ENCODE results near the gene PFDN4. TPM values are rescaled to one million over a fixed set of nuclear protein-coding genes. Genes with fewer than 3 reads are reported as not detected.
"Not testable (repeated sequence)": the region's sequence is repeated elsewhere in the genome, so short reads cannot be mapped to it uniquely, and the experiment has no call there.

The PFDN4 gene
- total RNA-seq, 1 donor from 2014 or later = 28.4 TPM

DNA sequence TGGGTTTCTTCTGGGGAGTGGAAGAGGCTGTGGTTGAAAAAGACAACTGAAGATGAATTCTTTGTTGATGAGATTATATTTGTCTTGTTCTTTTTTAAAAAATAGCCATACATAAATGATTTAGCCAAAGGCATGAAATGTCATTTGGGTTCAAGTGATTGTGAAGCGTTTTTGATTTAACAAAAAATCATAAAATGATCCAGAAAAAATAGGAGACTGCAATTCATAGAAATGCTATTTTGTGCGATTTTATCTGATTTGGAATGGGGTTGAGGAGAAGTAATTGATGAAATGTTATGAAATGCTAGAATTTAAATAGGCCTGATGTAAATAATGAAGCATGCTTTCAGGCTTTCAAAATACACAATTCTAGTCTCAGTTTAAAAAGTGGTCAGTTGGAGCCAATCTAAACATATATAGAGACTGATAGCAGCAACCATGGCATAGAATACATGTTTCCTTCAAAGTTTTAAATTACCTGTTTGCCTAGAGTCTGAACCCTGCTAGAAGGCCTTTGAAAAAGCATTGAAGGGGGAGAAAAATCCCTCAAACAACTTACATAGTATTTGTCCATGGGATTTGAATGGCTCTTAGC lies 21.8 kb downstream of the PFDN4 start:
- Mint-ChIP-seq H3K36me3 (no peaks in the 10 kb centered on the region), H3K9me3 (peaks cover 4% of the 10 kb centered on the region), H3K27ac (no peak overlapping the region), H3K27me3 (no peaks in the 10 kb centered on the region), H3K4me3 (no peak overlapping the region), H3K4me1 (ENCODE audit: unreplicated experiment) (peaks cover 4% of the 10 kb centered on the region)
- TF ChIP-seq, protein P1, sequence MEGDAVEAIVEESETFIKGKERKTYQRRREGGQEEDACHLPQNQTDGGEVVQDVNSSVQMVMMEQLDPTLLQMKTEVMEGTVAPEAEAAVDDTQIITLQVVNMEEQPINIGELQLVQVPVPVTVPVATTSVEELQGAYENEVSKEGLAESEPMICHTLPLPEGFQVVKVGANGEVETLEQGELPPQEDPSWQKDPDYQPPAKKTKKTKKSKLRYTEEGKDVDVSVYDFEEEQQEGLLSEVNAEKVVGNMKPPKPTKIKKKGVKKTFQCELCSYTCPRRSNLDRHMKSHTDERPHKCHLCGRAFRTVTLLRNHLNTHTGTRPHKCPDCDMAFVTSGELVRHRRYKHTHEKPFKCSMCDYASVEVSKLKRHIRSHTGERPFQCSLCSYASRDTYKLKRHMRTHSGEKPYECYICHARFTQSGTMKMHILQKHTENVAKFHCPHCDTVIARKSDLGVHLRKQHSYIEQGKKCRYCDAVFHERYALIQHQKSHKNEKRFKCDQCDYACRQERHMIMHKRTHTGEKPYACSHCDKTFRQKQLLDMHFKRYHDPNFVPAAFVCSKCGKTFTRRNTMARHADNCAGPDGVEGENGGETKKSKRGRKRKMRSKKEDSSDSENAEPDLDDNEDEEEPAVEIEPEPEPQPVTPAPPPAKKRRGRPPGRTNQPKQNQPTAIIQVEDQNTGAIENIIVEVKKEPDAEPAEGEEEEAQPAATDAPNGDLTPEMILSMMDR (conservative IDR thresholded peaks at IDR 0.05) = no peak
- no peak for DNase-seq (ENCODE audit: extremely low spot score, unreplicated experiment)

DNA sequence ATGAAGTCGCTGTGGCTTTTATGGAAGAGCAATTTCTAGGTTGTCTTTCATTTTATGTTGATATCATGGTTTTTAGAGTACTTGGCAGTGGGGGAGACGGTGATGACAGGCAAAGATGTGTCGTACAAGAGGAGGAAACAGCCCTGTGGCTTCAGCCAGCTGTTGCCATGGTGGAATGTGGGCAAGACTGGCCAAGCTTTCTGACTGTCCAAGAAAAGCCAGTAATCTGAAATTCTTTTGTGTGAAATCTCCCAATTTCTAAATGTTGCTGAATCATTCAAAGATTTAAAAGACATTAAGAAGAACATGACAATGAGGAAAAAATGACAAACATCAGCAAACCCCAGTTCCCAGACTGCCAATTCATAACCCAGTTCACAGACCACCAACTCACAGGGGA lies 23.1 kb downstream of the PFDN4 start:
- no peaks in the 10 kb centered on the region for H3K27me3 Mint-ChIP-seq
- TF ChIP-seq, protein P1 (conservative IDR thresholded peaks at IDR 0.05) = no peak
- H3K27ac Mint-ChIP-seq = no peak overlapping the region
- no peaks in the 10 kb centered on the region for H3K36me3 Mint-ChIP-seq
- peaks cover 4% of the 10 kb centered on the region for H3K4me1 Mint-ChIP-seq (ENCODE audit: unreplicated experiment)
- DNase-seq (ENCODE audit: extremely low spot score, unreplicated experiment) = no peak
- no peak overlapping the region for H3K4me3 Mint-ChIP-seq
- peaks cover 4% of the 10 kb centered on the region for H3K9me3 Mint-ChIP-seq

DNA sequence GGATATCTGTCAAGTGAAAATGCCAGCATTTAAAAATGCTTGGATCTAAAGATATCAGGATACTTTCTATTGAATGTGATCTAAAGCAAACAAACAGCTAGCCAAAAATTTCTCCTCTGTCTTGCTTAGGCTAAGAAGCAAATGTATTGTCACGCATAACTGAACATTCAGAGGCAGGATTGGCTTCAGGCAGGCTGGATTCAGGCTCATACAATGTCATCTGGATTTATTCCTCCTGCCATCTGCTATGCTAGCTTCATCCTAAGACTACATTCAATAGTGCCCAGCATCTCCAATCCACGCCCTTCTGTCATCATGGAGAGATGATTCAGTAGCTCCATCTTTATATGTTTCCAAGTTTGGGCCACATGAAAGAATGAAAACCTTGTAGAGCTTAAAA lies 27.1 kb downstream of the PFDN4 start:
- Mint-ChIP-seq H3K4me3 (no peak overlapping the region), H3K36me3 (no peaks in the 10 kb centered on the region), H3K27ac (no peak overlapping the region), H3K27me3 (no peaks in the 10 kb centered on the region), H3K9me3 (peaks cover 3% of the 10 kb centered on the region), H3K4me1 (ENCODE audit: unreplicated experiment) (peaks cover 10% of the 10 kb centered on the region)
- TF ChIP-seq, protein P1 (conservative IDR thresholded peaks at IDR 0.05) = no peak
- no peak for DNase-seq (ENCODE audit: extremely low spot score, unreplicated experiment)

DNA sequence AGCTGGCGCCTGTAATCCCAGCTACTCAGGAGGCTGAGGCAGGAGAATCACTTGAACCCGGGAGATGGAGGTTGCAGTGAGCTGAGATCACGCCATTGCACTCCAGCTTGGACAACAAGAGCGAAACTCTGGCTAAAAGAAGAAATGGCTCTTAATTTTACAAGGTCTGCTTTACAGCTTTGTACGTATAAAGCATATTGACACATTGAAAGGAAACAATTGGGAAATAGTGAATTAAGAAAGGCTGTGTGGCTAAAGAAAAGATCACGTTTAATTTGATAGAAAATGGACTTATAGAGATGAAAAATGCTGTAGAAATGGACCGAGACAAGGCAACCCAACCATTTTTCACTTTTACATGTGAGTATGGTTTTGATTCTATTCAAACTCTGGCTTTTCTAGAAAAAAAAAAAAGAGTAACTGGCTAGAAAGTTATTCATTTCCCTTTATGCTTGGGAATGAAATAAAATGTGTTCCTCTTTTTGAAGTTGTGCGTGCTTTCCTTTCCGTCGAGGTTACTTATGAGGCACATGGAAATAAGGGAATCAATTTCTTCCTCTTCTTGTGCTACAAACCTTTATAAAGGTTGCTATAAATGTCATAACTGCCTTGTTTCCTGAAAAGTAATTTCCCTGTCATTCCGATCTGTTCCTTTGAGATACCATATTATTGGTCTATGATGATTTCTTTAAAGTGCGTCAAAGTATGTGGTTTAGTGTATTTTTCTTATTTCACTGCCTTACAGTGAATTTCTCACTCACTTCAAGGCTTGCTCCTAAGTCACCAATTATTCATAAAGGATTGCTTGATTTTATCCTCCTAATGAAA lies 29.4 kb downstream of the PFDN4 start:
- TF ChIP-seq, protein P1 (conservative IDR thresholded peaks at IDR 0.05) = no peak
- H3K27ac Mint-ChIP-seq = no peak overlapping the region
- H3K9me3 Mint-ChIP-seq = no peaks in the 10 kb centered on the region
- DNase-seq (ENCODE audit: extremely low spot score, unreplicated experiment) = no peak
- no peaks in the 10 kb centered on the region for H3K36me3 Mint-ChIP-seq
- no peaks in the 10 kb centered on the region for H3K27me3 Mint-ChIP-seq
- peaks cover 6% of the 10 kb centered on the region for H3K4me1 Mint-ChIP-seq (ENCODE audit: unreplicated experiment)
- no peak overlapping the region for H3K4me3 Mint-ChIP-seq

DNA sequence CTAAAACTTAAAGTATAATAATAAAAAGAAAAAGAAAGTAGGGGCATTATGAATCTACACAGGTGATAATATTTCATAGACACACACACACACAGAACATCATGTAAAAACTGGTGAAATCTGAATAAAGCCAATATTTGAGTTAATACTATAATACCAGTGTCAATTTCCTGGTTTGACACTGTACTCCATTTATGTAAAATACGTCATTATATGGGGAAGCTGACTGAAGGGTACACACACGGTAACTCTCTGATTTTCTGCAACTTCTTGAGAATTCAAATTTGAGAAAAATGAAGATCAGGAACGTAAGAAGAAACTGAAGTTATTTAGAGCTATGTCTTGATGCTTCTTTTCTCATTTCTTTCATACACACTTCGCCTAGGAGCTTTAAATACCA lies 36.2 kb downstream of the PFDN4 start:
- H3K4me3 Mint-ChIP-seq = no peak overlapping the region
- no peaks in the 10 kb centered on the region for H3K9me3 Mint-ChIP-seq
- no peak overlapping the region for H3K27ac Mint-ChIP-seq
- no peaks in the 10 kb centered on the region for H3K27me3 Mint-ChIP-seq
- TF ChIP-seq, protein P1 (conservative IDR thresholded peaks at IDR 0.05) = no peak
- H3K36me3 Mint-ChIP-seq = no peaks in the 10 kb centered on the region
- H3K4me1 Mint-ChIP-seq (ENCODE audit: unreplicated experiment) = no peaks in the 10 kb centered on the region
- no peak for DNase-seq (ENCODE audit: extremely low spot score, unreplicated experiment)

DNA sequence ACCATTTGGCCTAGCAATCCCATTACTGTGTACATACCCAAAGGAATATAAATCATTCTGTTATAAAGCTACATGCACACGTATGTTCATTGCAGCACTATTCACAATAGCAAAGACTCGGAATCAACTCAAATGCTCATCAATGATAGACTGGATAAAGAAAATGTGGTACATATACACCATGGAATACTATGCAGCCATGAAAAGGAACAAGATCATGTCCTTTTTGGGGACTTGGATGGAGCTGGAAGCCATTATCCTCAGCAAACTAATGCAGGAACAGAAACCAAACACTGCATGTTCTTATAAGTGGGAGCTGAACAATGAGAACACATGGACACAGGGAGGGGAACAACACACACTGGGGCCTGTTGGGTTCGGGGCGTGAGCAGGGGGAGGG lies 40.8 kb downstream of the PFDN4 start:
- H3K4me1 Mint-ChIP-seq (ENCODE audit: unreplicated experiment); H3K9me3 Mint-ChIP-seq; H3K27me3 Mint-ChIP-seq; H3K36me3 Mint-ChIP-seq; H3K4me3 Mint-ChIP-seq; DNase-seq (ENCODE audit: extremely low spot score, unreplicated experiment); H3K27ac Mint-ChIP-seq: not testable (repeated sequence)
